HUDEP-2 (cell line): ENCODE results near the gene TOR2A.
A peak's percentile ranks its signal among the peaks of the same experiment; 100 is the strongest.

ENCODE experiments used
- DNase-seq, 76 experiments: peaks; one replicate each; lab custom pipeline; 2025; ENCODE audit not compliant: unreplicated experiment in 76 of 76; lab: John Stamatoyannopoulos, UW

Gene TOR2A

DNA sequence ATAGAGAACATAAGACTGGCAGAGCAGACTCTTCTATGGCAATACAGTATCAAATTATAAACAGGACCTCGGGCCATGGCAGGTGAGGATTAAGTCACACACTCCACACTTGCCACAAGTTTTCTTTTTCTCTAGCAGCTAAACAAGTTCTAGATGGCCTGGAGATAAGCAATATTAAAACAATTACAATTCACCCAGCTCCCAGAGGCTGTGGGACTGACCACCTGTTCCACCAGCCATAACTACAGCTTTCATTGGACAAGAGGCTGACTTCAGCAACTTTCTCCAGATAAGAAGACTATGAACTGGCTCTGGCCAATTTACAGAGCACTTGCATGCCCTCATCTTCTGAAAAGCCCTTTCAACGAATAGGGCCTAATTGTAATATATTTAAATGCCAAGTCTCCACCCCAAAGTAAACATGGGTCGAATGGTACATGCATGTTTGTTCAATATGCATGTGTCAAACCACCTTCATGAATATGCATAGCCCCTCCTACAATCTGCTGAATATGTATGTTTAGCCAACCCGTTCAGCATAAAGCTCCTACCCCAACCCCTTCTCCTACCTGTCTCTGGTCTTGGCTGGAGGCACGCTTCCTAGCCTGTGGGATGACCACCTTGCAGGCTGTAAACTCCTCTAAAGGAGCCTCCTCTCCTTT is 34.4 kb downstream of the TOR2A start:
- DNase-seq = no peak

DNA sequence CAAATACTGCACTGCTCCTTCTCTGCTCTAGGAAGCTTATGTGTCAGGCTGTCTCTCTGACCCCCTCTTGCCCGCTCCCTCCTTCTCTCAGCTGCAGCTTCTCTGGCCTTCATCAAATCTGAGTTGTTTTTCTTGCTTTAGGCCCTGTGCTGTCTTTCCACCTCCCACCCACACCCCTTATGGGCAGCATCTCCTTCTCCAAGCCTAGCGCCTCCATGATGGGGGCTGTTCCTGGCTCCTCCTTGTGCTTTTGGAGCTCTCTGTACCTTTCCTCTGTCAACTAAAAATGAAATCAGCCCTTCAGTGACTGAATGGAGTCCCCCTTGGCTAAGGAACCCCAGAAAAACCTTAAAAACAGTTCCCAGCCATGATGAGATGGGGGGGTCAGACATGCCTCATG is 35.0 kb downstream of the TOR2A start:
- no peak for DNase-seq

GRCh38 chr9:127698985-127699670 is 36.0 kb downstream of the TOR2A start:
- DNase-seq = peak in 66 of 76 experiments; percentile 11 to 93 (median 80)

DNA sequence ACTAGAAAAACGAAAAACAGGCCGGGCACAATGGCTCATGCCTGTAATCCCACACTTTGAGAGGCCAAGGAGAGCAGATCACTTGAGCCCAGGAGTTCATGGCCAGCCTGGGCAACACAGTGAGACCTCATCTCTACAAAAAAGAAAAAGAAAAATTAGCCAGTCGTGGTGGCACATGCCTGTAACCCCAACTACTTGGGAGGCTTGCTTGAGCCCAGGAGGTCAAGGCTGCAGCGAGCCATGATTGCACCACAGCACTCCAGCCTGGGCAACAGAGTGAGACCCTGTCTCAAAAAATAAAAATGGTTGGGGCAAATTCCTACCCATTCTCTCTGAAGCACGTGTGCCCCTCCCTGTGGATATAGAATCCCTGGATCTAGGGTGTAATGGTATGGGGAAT is 36.7 kb downstream of the TOR2A start:
- DNase-seq = no peak

GRCh38 chr9:127697575-127697974 is 37.5 kb downstream of the TOR2A start:
- no peak for DNase-seq

- DNase-seq = no peak
Observed at GRCh38 chr9:127694890-127695720, 40.0 kb downstream of the TOR2A start.

GRCh38 chr9:127693697-127694096 is 41.4 kb downstream of the TOR2A start:
- DNase-seq = no peak

GRCh38 chr9:127693143-127693542 is 42.0 kb downstream of the TOR2A start:
- DNase-seq = no peak

- DNase-seq = no peak
Observed at GRCh38 chr9:127692071-127692470, 43.0 kb downstream of the TOR2A start.

- no peak for DNase-seq
Observed at GRCh38 chr9:127690735-127691134, 44.4 kb downstream of the TOR2A start.

- DNase-seq = no peak
Observed at GRCh38 chr9:127689329-127690000, 45.6 kb downstream of the TOR2A start.

- no peak for DNase-seq
Observed at GRCh38 chr9:127686461-127687393, 48.4 kb downstream of the TOR2A start.

GRCh38 chr9:127684576-127684975 is 50.5 kb downstream of the TOR2A start:
- no peak for DNase-seq

GRCh38 chr9:127683723-127684122 is 51.4 kb downstream of the TOR2A start:
- no peak for DNase-seq

DNA sequence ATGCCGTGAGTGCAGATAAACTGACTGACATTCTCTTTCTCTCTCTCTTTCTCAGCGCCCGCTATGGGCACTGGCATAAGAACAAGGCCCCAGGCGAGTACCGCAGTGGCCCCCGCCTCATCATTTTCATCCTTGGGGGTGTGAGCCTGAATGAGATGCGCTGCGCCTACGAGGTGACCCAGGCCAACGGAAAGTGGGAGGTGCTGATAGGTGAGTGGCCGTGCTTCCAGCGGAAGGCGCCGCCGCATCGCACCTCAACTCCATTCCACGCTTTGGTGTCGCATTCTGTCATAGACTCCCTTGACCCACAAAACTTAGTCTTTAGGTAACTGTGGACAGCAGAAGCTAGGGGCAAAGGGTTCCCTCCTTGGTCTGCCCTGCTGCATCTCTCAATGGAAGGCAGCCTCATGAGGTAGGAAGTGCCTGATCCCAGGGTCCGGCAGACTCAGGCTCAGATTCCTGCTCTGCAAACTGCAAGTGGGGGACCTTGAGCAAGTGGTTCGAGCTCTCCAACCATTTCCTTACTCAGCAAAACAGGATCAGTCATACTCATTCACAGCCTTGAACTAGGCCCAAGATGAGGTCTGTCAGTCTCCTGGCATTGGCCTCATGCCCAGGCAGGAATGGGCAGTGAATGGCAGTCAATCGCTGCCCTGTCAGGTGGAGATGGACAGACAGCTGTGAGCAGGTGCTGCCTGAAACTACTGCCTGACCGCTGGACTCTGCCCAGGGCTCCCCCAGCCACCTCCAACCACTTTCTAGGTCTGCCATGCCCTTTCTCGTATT is 52.5 kb downstream of the TOR2A start:
- DNase-seq = no peak
